H9 (cell line): ENCODE results near the gene MSI1. TPM values are rescaled to one million over a fixed set of nuclear protein-coding genes. Genes with fewer than 3 reads are reported as not detected.

Experiments
- DNase-seq: peaks from one replicate; pipeline ENCODE4 v3.0.0-alpha.2; 2017
- H2AFZ ChIP-seq: one replicate; pipeline ENCODE4 v1.6.1; 2013; ENCODE audit warnings: mild to moderate bottlenecking, low read length, control low read depth, moderate library complexity
- H2AK5ac ChIP-seq: 2 replicates; pipeline ENCODE4 v1.6.1; 2013; ENCODE audit warnings: low read length, control low read depth, mixed read lengths; ENCODE audit not compliant: insufficient read length
- H2BK120ac ChIP-seq: one replicate; pipeline ENCODE4 v1.6.1; 2013; ENCODE audit warnings: low read depth, mild to moderate bottlenecking, low read length, control low read depth, inconsistent platforms; ENCODE audit not compliant: poor library complexity, severe bottlenecking
- H2BK12ac ChIP-seq: 2 replicates; pipeline ENCODE4 v1.6.1; 2013; ENCODE audit warnings: low read length, control low read depth, mixed read lengths, low read depth; ENCODE audit not compliant: insufficient read length
- H2BK15ac ChIP-seq: 2 replicates; pipeline ENCODE4 v1.6.1; 2013; ENCODE audit warnings: low read depth, low read length, control low read depth
- H2BK20ac ChIP-seq: one replicate; pipeline ENCODE4 v1.6.1; 2013; ENCODE audit warnings: low read depth, mild to moderate bottlenecking, low read length, control low read depth, inconsistent platforms; ENCODE audit not compliant: poor library complexity, severe bottlenecking
- H2BK5ac ChIP-seq: 2 replicates; pipeline ENCODE4 v1.6.1; 2013; ENCODE audit warnings: low read length, control low read depth, mixed read lengths; ENCODE audit not compliant: insufficient read length
- H3K14ac ChIP-seq: 2 replicates; pipeline ENCODE4 v1.6.1; 2013; ENCODE audit warnings: low read length, control low read depth; ENCODE audit not compliant: insufficient read depth
- H3K18ac ChIP-seq: 2 replicates; pipeline ENCODE4 v1.6.1; 2013; ENCODE audit warnings: low read depth, mild to moderate bottlenecking, mixed read lengths, low read length, control low read depth; ENCODE audit not compliant: insufficient read length
- H3K23ac ChIP-seq: 2 replicates; pipeline ENCODE4 v1.6.1; 2013; ENCODE audit warnings: low read length, control low read depth, mixed read lengths, low read depth; ENCODE audit not compliant: insufficient read length
- H3K23me2 ChIP-seq: 2 replicates; pipeline ENCODE4 v1.6.1; 2013; ENCODE audit warnings: low read depth, mild to moderate bottlenecking, mixed read lengths, low read length, control low read depth; ENCODE audit not compliant: insufficient read length, poor library complexity, severe bottlenecking
- H3K27ac ChIP-seq: 2 replicates; pipeline ENCODE4 v1.5.1; 2013; ENCODE audit warnings: low read length, control low read depth, mixed read lengths, low read depth; ENCODE audit not compliant: insufficient read length
- H3K27me3 ChIP-seq: 2 replicates; pipeline ENCODE4 v1.6.1; 2013; ENCODE audit warnings: low read length, control low read depth, inconsistent platforms; ENCODE audit not compliant: insufficient read depth
- H3K4ac ChIP-seq: 2 replicates; pipeline ENCODE4 v1.6.1; 2013; ENCODE audit warnings: low read depth, mild to moderate bottlenecking, control low read depth, inconsistent platforms, low read length, moderate library complexity
- H3K4me1 ChIP-seq: 2 replicates; pipeline ENCODE4 v1.6.1; 2013; ENCODE audit warnings: low read length, control low read depth, inconsistent platforms; ENCODE audit not compliant: insufficient read depth
- H3K4me2 ChIP-seq: 2 replicates; pipeline ENCODE4 v1.6.1; 2013; ENCODE audit warnings: low read length, control low read depth, mixed read lengths; ENCODE audit not compliant: insufficient read length, insufficient read depth
- H3K56ac ChIP-seq: 2 replicates; pipeline ENCODE4 v1.6.1; 2013; ENCODE audit warnings: low read depth, mild to moderate bottlenecking, mixed read lengths, low read length, control low read depth; ENCODE audit not compliant: insufficient read length
- H3K79me1 ChIP-seq: 2 replicates; pipeline ENCODE4 v1.6.1; 2013; ENCODE audit warnings: low read depth, mild to moderate bottlenecking, moderate library complexity, low read length, control low read depth, inconsistent platforms; ENCODE audit not compliant: insufficient read depth, poor library complexity, severe bottlenecking
- H3K79me2 ChIP-seq: 2 replicates; pipeline ENCODE4 v1.6.1; 2013; ENCODE audit warnings: low read length, control low read depth, inconsistent platforms; ENCODE audit not compliant: insufficient read depth
- H3K9ac ChIP-seq: 2 replicates; pipeline ENCODE4 v1.6.1; 2013; ENCODE audit warnings: low read length, control low read depth, mixed read lengths; ENCODE audit not compliant: insufficient read length; ENCODE audit errors: extremely low read depth
- H3K9me3 ChIP-seq: one replicate; pipeline ENCODE4 v1.6.1; 2013; ENCODE audit warnings: low read depth, low read length, inconsistent platforms; ENCODE audit not compliant: control insufficient read depth
- H3T11ph ChIP-seq: one replicate; pipeline ENCODE4 v1.6.1; 2013; ENCODE audit warnings: mild to moderate bottlenecking, low read length, control low read depth, inconsistent platforms
- H4K20me1 ChIP-seq: one replicate; pipeline ENCODE4 v1.6.1; 2013; ENCODE audit not compliant: control insufficient read depth, insufficient read length, insufficient read depth
- H4K5ac ChIP-seq: 2 replicates; pipeline ENCODE4 v1.6.1; 2013; ENCODE audit warnings: low read depth, mild to moderate bottlenecking, mixed read lengths, low read length, control low read depth; ENCODE audit not compliant: insufficient read length
- H4K8ac ChIP-seq: replicated peaks from 2 replicates; pipeline ENCODE4 v1.6.1; 2013; ENCODE audit warnings: low read length, control low read depth, mixed read lengths, low read depth; ENCODE audit not compliant: insufficient read length
- H4K91ac ChIP-seq: 2 replicates; pipeline ENCODE4 v1.6.1; 2013; ENCODE audit warnings: low read depth, mild to moderate bottlenecking, moderate library complexity, mixed read lengths, low read length, control low read depth; ENCODE audit not compliant: insufficient read length
- H3K27ac Mint-ChIP-seq, 3 experiments: 2 replicates in 2 of 3; 3 replicates in 1 of 3; pipeline ENCODE4 v1.8.0; 2020 to 2021; ENCODE audit warnings: mixed read lengths in 3 of 3, mild to moderate bottlenecking in 1 of 3, moderate library complexity in 1 of 3
- H3K27me3 Mint-ChIP-seq: 2 replicates; pipeline ENCODE4 v1.8.0; 2021; ENCODE audit warnings: low read depth, mild to moderate bottlenecking, moderate library complexity, mixed read lengths
- H3K36me3 Mint-ChIP-seq, 3 experiments: 2 replicates in 2 of 3; 3 replicates in 1 of 3; pipeline ENCODE4 v1.8.0; 2020 to 2021; ENCODE audit warnings: low read depth in 3 of 3, mixed read lengths in 3 of 3; ENCODE audit not compliant: insufficient read depth in 1 of 3
- H3K4me1 Mint-ChIP-seq, 2 experiments: 2 replicates each; pipeline ENCODE4 v1.8.0; 2020; ENCODE audit warnings: mixed read lengths in 2 of 2
- H3K4me3 Mint-ChIP-seq, 2 experiments: 2 replicates in 1 of 2; 3 replicates in 1 of 2; pipeline ENCODE4 v1.8.0; 2020 to 2021; ENCODE audit warnings: mild to moderate bottlenecking in 2 of 2, mixed read lengths in 2 of 2, moderate library complexity in 1 of 2
- H3K9me3 Mint-ChIP-seq, 2 experiments: 2 replicates in 1 of 2; 3 replicates in 1 of 2; pipeline ENCODE4 v1.8.0; 2020; ENCODE audit warnings: mild to moderate bottlenecking in 2 of 2, mixed read lengths in 2 of 2, moderate library complexity in 1 of 2
- WGBS: extraction: QIAGEN DNeasy Blood & Tissue Kit; methylation state at CpG from one replicate; pipeline ENCODE4 v1.1.7; 2013; ENCODE audit warnings: missing lambda C conversion rate, low lambda C conversion rate, mixed read lengths; ENCODE audit not compliant: insufficient read length; ENCODE audit errors: extremely low coverage; 5-methylcytosine and 5-hydroxymethylcytosine counted together
- total RNA-seq: library from RNA; stranded (reverse); gene quantifications from 2 replicates; pipeline ENCODE4 v1.2.1, GENCODE V29; 2021
- TF ChIP-seq, protein P1 (sequence below): fragments of 200-600 bp; sonication (generic); conservative IDR thresholded peaks from 3 replicates; pipeline ENCODE4 v1.8.0; 2021; ENCODE audit warnings: antibody characterized with exemption, mild to moderate bottlenecking

The MSI1 gene
- total RNA-seq, 1 experiment from 2014 or later = 91.5 TPM

DNA sequence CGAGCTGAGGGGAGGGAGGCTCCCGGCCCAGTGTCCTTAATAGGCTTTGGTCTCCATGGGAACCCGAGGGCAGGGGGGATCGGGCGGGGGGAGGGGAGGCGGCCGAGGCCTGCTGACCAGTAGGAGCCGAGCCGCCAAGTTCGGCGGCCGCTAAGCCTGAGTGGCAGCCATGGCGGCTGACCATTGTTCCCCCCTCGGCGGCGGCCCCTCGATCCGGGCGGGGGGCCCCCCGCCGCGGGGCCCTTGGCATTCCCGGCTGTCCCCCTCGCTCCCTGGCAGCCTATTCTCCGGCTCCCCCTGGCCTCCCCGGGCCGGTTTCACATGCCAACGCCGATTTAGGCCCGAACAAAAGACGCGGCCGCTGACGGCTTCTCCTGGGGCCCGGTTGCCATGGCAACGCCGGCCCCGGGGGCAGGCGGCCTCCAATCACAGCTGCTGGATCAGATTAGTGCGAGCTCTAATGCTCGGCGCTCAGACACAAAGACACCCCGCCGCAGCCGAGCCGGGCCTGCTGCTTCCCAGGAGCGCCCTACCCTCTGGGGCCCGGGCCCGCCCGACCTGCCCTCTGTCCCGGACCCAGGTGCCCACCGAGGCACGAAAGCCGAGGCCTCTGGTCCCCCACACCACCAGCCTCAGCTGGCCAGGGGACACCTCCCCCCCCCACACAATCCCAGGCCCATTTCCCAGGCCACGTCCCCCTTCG is 7.3 kb downstream of the MSI1 start:
- H3T11ph ChIP-seq = no peak overlapping the region
- H4K5ac ChIP-seq = no peak overlapping the region
- H2AK5ac ChIP-seq = no peak overlapping the region
- no peak overlapping the region for H2BK15ac ChIP-seq
- peaks cover 72 to 78% of the 10 kb centered on the region in 2 experiments for H3K4me1 Mint-ChIP-seq
- H3K4me3 Mint-ChIP-seq = peak overlapping the region; percentile 55 to 80
- no peak overlapping the region for H3K4me2 ChIP-seq
- H3K23ac ChIP-seq = no peak overlapping the region
- peak overlapping the region; percentile 87 for H3K18ac ChIP-seq
- H2AFZ ChIP-seq = no peak overlapping the region
- no peak overlapping the region for H3K27ac ChIP-seq
- peaks cover 5% of the 10 kb centered on the region for H4K20me1 ChIP-seq
- H3K36me3 Mint-ChIP-seq = peaks cover 45 to 83% (median 82%) of the 10 kb centered on the region in 3 experiments
- no peaks in the 10 kb centered on the region for H3K23me2 ChIP-seq
- H3K9ac ChIP-seq = no peak overlapping the region
- H3K56ac ChIP-seq = no peak overlapping the region
- TF ChIP-seq, protein P1, sequence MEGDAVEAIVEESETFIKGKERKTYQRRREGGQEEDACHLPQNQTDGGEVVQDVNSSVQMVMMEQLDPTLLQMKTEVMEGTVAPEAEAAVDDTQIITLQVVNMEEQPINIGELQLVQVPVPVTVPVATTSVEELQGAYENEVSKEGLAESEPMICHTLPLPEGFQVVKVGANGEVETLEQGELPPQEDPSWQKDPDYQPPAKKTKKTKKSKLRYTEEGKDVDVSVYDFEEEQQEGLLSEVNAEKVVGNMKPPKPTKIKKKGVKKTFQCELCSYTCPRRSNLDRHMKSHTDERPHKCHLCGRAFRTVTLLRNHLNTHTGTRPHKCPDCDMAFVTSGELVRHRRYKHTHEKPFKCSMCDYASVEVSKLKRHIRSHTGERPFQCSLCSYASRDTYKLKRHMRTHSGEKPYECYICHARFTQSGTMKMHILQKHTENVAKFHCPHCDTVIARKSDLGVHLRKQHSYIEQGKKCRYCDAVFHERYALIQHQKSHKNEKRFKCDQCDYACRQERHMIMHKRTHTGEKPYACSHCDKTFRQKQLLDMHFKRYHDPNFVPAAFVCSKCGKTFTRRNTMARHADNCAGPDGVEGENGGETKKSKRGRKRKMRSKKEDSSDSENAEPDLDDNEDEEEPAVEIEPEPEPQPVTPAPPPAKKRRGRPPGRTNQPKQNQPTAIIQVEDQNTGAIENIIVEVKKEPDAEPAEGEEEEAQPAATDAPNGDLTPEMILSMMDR = no peak
- peaks cover 2% of the 10 kb centered on the region for H3K27me3 Mint-ChIP-seq
- peak; percentile 97 for DNase-seq
- H2BK120ac ChIP-seq = no peak overlapping the region
- H4K8ac ChIP-seq = no peak overlapping the region
- no peaks in the 10 kb centered on the region for H3K9me3 Mint-ChIP-seq
- H3K79me2 ChIP-seq = no peaks in the 10 kb centered on the region
- H4K91ac ChIP-seq = no peak overlapping the region
- H2BK5ac ChIP-seq = no peak overlapping the region
- no peaks in the 10 kb centered on the region for H3K27me3 ChIP-seq
- peaks cover 10% of the 10 kb centered on the region; the same call in 1 of the 2 replicates for H3K4me1 ChIP-seq
- no CpG with 5 or more reads among the region's 56 CpGs for WGBS
- H3K14ac ChIP-seq = peak overlapping the region; percentile 80; the same call in 1 of the 2 replicates
- H3K79me1 ChIP-seq = peaks cover 1% of the 10 kb centered on the region
- H3K9me3 ChIP-seq = no peaks in the 10 kb centered on the region
- no peak overlapping the region for H2BK20ac ChIP-seq
- H2BK12ac ChIP-seq = no peak overlapping the region
- H3K4ac ChIP-seq = no peak overlapping the region
- peak overlapping the region; percentile 98 to 99 (median 98) for H3K27ac Mint-ChIP-seq
